GM12878 (cell line): ENCODE data around the gene NR6A1. TPM values are rescaled to one million over a fixed set of nuclear protein-coding genes. Genes with fewer than 3 reads are reported as not detected.

Experiments used
- ATAC-seq: fragments of 200-7000 bp; cut with Tn5 transposase; 3 replicates; pipeline ENCODE4 v1.9.1; 2020; ENCODE audit warnings: mild to moderate bottlenecking, moderate library complexity
- BruUV-seq: library from RNA; stranded (reverse); fragments of 400-500 nt; replicated peaks from 2 replicates; lab custom pipeline; 2021; lab: Mats Ljungman, UMichigan
- CTCF ChIA-PET: fragments of 300-600 bp; sonication (Branson Sonifier 250); formaldehyde crosslinking; extraction: SDS; loops from one replicate; lab custom pipeline; 2021; ENCODE audit warnings: inconsistent platforms; lab: Yijun Ruan, JAX
- POLR2A ChIA-PET: fragments of 350-600 bp; formaldehyde crosslinking; extraction: SDS; loops from one replicate; lab custom pipeline; 2021; ENCODE audit warnings: inconsistent platforms; lab: Charles Lee
- RAD21 ChIA-PET: fragments of 300-600 bp; sonication (Branson Sonifier 250); formaldehyde crosslinking; loops from one replicate; lab custom pipeline; 2023; ENCODE audit warnings: antibody characterized with exemption; ENCODE audit not compliant: unreplicated experiment; lab: Charles Lee
- SMC1A ChIA-PET: fragments of 300-600 bp; sonication (Branson Sonifier 250); formaldehyde crosslinking; loops from one replicate; lab custom pipeline; 2023; ENCODE audit not compliant: unreplicated experiment, uncharacterized antibody; lab: Charles Lee
- DNase-seq: peaks from one replicate; pipeline ENCODE4 v3.0.0-alpha.2; 2011; ENCODE audit warnings: low read depth, low spot score
- FAIRE-seq: peaks from 3 replicates; lab custom pipeline; 2011; peaks lifted over from hg19 to GRCh38; lab: Jason Lieb, UNC
- H2AFZ ChIP-seq: 2 replicates; pipeline ENCODE4 v1.6.0; 2011; ENCODE audit warnings: low read depth, low read length, control low read depth; ENCODE audit not compliant: control insufficient read depth
- H3K27ac ChIP-seq: 2 replicates; pipeline ENCODE4 v1.5.1; 2011; ENCODE audit warnings: control low read depth; ENCODE audit not compliant: control insufficient read depth, insufficient read depth
- H3K27me3 ChIP-seq, 2 experiments: replicated peaks in 1 of 2; 2 replicates each; pipeline versions ENCODE4 v1.6.0 to v1.6.1; 2011; ENCODE audit warnings: low read length in 1 of 2; ENCODE audit not compliant: control insufficient read depth in 2 of 2, insufficient read depth in 2 of 2
- H3K36me3 ChIP-seq, 2 experiments: 2 replicates each; pipeline ENCODE4 v1.5.1; 2011; ENCODE audit warnings: low read length in 1 of 2; ENCODE audit not compliant: control insufficient read depth in 2 of 2, insufficient read depth in 2 of 2
- H3K4me1 ChIP-seq: 2 replicates; pipeline ENCODE4 v1.6.1; 2011; ENCODE audit warnings: mild to moderate bottlenecking, low read length, moderate library complexity, mixed read lengths; ENCODE audit not compliant: control insufficient read depth, insufficient read depth
- H3K4me2 ChIP-seq: 2 replicates; pipeline ENCODE4 v1.6.0; 2011; ENCODE audit warnings: control low read depth; ENCODE audit not compliant: control insufficient read depth, insufficient read depth
- H3K4me3 ChIP-seq: fragments of 200-600 bp; sonication (generic); 2 replicates; pipeline ENCODE4 v1.5.1; 2016
- H3K79me2 ChIP-seq: 2 replicates; pipeline ENCODE4 v1.6.0; 2011; ENCODE audit warnings: low read length; ENCODE audit not compliant: control insufficient read depth, insufficient read depth
- H3K9ac ChIP-seq: 2 replicates; pipeline ENCODE4 v1.8.0; 2011; ENCODE audit warnings: low read length, control low read depth, mixed read lengths; ENCODE audit not compliant: control insufficient read depth, insufficient read depth
- H3K9me3 ChIP-seq: replicated peaks from 3 replicates; pipeline ENCODE4 v1.5.1; 2011; ENCODE audit warnings: mild to moderate bottlenecking, low read length; ENCODE audit not compliant: control insufficient read depth, insufficient read depth
- H4K20me1 ChIP-seq: 2 replicates; pipeline ENCODE4 v1.6.0; 2011; ENCODE audit not compliant: control insufficient read depth, insufficient read depth
- HCFC1 ChIP-seq: fragments of 150-350 bp; IDR thresholded peaks from 2 replicates; pipeline ENCODE4 v1.6.1; 2014; ENCODE audit warnings: low read length
- MEF2B ChIP-seq: fragments of 450-650 bp; IDR thresholded peaks from 2 replicates; pipeline ENCODE4 v1.6.1; 2018; ENCODE audit warnings: mild to moderate bottlenecking, moderate library complexity; ENCODE audit not compliant: partially characterized antibody, poor library complexity, severe bottlenecking
- PAX8 ChIP-seq: fragments of 450-650 bp; IDR thresholded peaks from 2 replicates; pipeline ENCODE4 v1.6.1; 2017; ENCODE audit warnings: mild to moderate bottlenecking, moderate library complexity
- RBBP5 ChIP-seq: fragments of 200-600 bp; sonication (generic); conservative IDR thresholded peaks from 2 replicates; pipeline ENCODE4 v1.6.1; 2016
- WGBS: methylation state at CpG from one replicate; pipeline ENCODE4 v1.1.6; 2016; ENCODE audit warnings: low lambda C conversion rate; ENCODE audit not compliant: insufficient replicate concordance, insufficient coverage; ENCODE audit errors: missing lambda C conversion rate; 5-methylcytosine and 5-hydroxymethylcytosine counted together
- in situ Hi-C: fragments of 300-500 bp; cut with MboI; formaldehyde crosslinking; loops from 9 replicates; pipeline ENCODE4 v1.14.3; 2018; ENCODE audit warnings: mixed read lengths
- intact Hi-C: fragments of 100-400 bp; cut with micrococcal nuclease; formaldehyde crosslinking; loops from one replicate; pipeline ENCODE4 v1.14.2; 2022; ENCODE audit not compliant: unreplicated experiment
- polyA plus RNA-seq, 11 experiments: library from polyadenylated mRNA; depleted of rRNA in 4 of 11; unstranded in 6 of 11; stranded (reverse) in 5 of 11; fragments of >200 nt; fragmentation: Nextera tagmentation in 4 of 11; fragmentation: Illumina TruSeq in 1 of 11; extraction: Ambion mirVana in 4 of 11; extraction: Trizol in 1 of 11; gene quantifications; 1 replicate in 1 of 11; 2 replicates in 10 of 11; pipeline versions ENCODE4 v1.2.1 to v1.2.3, GENCODE V29; 2011 to 2016; ENCODE audit warnings: inconsistent platforms in 2 of 11, missing spikeins in 2 of 11, low read depth in 1 of 11
- total RNA-seq, 4 experiments: library from RNA; depleted of rRNA in 3 of 4; stranded (reverse); fragments of >200 nt in 3 of 4; fragmentation: Illumina TruSeq in 1 of 4; extraction: Trizol in 1 of 4; gene quantifications; 2 replicates each; pipeline versions ENCODE4 v1.2.1 to v1.2.3, GENCODE V29; 2013 to 2021

Gene NR6A1
- total and polyA plus RNA-seq, 10 of the 15 experiments (the other 5 are each of a cell fraction or from before 2014, with no cell fraction given): 1.2 to 9.2 (median 4.6) TPM

- intact Hi-C loops: no loop called here
- Histone ChIP-seq H3K9me3 (no peaks in the 10 kb centered on the region), H3K79me2 (no peaks in the 10 kb centered on the region), H3K4me1 (no peaks in the 10 kb centered on the region), H3K27ac (no peak overlapping the region), H3K4me3 (no peak overlapping the region), H3K27me3 (no peaks in the 10 kb centered on the region), H3K36me3 (no peaks in the 10 kb centered on the region), H4K20me1 (no peaks in the 10 kb centered on the region), H3K9ac (no peak overlapping the region), H3K4me2 (no peak overlapping the region), H2AFZ (no peak overlapping the region)
- TF ChIP-seq RBBP5: no peak
- TF ChIP-seq PAX8: no peak
- TF ChIP-seq HCFC1: no peak
- 38% methylated on average over 3 of the region's 3 CpGs for WGBS
- in situ Hi-C loops: no loop called here
- ChIA-PET POLR2A (interaction anchor here (0.6 kb wide), 1 partner anchor 184 kb away, joined by 3 read pairs; no protein-coding TSS in a partner anchor), RAD21 (interaction anchor here (0.5 kb wide), 1 partner anchor 153 kb away, joined by 3 read pairs; no protein-coding TSS in a partner anchor), SMC1A (interaction anchor here (0.8 to 1.1 kb wide), 2 partner anchors 10 to 198 kb away, joined by 3 read pairs; no protein-coding TSS in a partner anchor), CTCF (interaction anchor here (0.6 to 2.3 kb wide), 6 partner anchors 8 to 191 kb away, joined by 3 to 9 read pairs (median 4); no protein-coding TSS in a partner anchor)
- ATAC-seq (no peak), DNase-seq (no peak), FAIRE-seq (no peak)
- no TSS peak for BruUV-seq
Measured at GRCh38 chr9:124555043-124555442, 216.1 kb downstream of the NR6A1 start.

GRCh38 chr9:124553738-124554137 lies 217.4 kb downstream of the NR6A1 start:
- no peaks in the 10 kb centered on the region for H3K9me3 ChIP-seq
- WGBS: 63% methylated on average over 3 of the region's 3 CpGs
- H3K9ac ChIP-seq: no peak overlapping the region
- POLR2A ChIA-PET: interaction anchor here (0.5 kb wide), 1 partner anchor 508 kb away, joined by 5 read pairs; no protein-coding TSS in a partner anchor
- no peak for TF ChIP-seq MEF2B
- no peaks in the 10 kb centered on the region for H3K27me3 ChIP-seq
- FAIRE-seq: no peak
- no peaks in the 10 kb centered on the region for H4K20me1 ChIP-seq
- H2AFZ ChIP-seq: no peak overlapping the region
- in situ Hi-C loops (no loop called here), intact Hi-C loops (loop anchor here (5.0 kb wide), 1 partner anchor 159 kb away; no protein-coding TSS in a partner anchor)
- BruUV-seq: no TSS peak
- RAD21 ChIA-PET: interaction anchor here (3.4 kb wide), 1 partner anchor 63 kb away, joined by 23 read pairs; no protein-coding TSS in a partner anchor
- CTCF ChIA-PET: interaction anchor here (1.2 to 4.6 kb wide), 5 partner anchors 17 to 211 kb away, joined by 3 to 39 read pairs (median 27); no protein-coding TSS in a partner anchor
- DNase-seq: no peak
- no peak overlapping the region for H3K4me3 ChIP-seq
- H3K4me2 ChIP-seq: no peak overlapping the region
- H3K79me2 ChIP-seq: no peaks in the 10 kb centered on the region
- SMC1A ChIA-PET: interaction anchor here (0.6 to 3.3 kb wide), 4 partner anchors 17 to 164 kb away, joined by 3 to 20 read pairs (median 8); no protein-coding TSS in a partner anchor
- no peaks in the 10 kb centered on the region for H3K36me3 ChIP-seq
- no peak overlapping the region for H3K27ac ChIP-seq
- ATAC-seq: no peak
- no peaks in the 10 kb centered on the region for H3K4me1 ChIP-seq
